ENCODE measurements around the gene DENND4C. TPM values are rescaled to one million over a fixed set of nuclear protein-coding genes. Genes with fewer than 3 reads are reported as not detected.

DENND4C gene
- total RNA-seq, 1 experiment from 2014 or later: 40.1 TPM

DNA sequence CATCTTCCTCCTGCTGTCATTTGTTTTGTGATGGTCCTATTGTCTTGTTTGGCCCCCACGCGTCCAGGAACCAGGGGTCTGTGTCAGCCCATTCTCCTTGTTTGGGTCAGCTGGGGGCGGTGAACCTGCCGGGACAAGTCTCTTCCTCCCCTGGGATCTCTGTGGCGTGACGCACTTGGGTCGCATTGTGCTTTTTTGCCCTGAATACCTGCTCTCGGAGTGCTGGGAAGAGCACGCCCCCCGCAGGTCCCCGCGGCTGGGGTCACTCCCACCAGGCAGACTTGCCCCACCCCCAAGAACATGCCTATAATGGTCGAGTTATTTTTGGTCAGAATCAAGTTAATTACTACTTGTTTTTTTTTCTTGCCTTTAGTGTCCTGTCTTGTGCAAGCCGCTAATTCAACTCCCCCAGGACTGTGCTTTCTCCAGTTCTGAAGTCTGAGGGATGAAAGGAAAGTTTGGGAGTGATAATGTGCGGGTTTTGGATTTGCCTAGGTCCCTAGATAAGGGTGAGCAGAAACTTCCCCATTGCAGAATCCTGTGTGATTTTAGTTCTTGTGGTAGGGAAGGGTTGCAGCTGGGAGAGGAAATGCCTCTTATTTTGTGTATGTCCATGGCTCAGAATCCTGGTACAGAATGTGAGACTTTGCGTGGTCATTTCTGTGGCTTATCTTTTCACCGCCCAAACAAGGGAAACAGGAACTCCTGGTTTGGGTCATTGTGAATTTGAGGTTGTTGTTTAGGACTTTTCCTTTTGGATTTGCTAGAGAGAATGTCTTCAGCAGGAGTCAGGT lies 179.1 kb downstream of the DENND4C start:
- no peaks in the 10 kb centered on the region for H3K27me3 ChIP-seq (replicated peaks; ENCODE audit: control insufficient read depth, insufficient read depth, low read length)
- H3K4me1 Mint-ChIP-seq (ENCODE audit: low read depth, unreplicated experiment): no peaks in the 10 kb centered on the region
- BruUV-seq (replicated peaks): TSS peak; percentile 41
- peak; percentile 36 to 45 for DNase-seq
- peaks cover 12% of the 10 kb centered on the region; the same call in 1 of the 2 replicates for H3K4me1 ChIP-seq
- intact Hi-C loops (cut with micrococcal nuclease; ENCODE audit: unreplicated experiment): loop anchor here (2.0 to 5.0 kb wide), 2 partner anchors 37 to 47 kb away; no protein-coding TSS in a partner anchor
- TF ChIP-seq, protein P1, sequence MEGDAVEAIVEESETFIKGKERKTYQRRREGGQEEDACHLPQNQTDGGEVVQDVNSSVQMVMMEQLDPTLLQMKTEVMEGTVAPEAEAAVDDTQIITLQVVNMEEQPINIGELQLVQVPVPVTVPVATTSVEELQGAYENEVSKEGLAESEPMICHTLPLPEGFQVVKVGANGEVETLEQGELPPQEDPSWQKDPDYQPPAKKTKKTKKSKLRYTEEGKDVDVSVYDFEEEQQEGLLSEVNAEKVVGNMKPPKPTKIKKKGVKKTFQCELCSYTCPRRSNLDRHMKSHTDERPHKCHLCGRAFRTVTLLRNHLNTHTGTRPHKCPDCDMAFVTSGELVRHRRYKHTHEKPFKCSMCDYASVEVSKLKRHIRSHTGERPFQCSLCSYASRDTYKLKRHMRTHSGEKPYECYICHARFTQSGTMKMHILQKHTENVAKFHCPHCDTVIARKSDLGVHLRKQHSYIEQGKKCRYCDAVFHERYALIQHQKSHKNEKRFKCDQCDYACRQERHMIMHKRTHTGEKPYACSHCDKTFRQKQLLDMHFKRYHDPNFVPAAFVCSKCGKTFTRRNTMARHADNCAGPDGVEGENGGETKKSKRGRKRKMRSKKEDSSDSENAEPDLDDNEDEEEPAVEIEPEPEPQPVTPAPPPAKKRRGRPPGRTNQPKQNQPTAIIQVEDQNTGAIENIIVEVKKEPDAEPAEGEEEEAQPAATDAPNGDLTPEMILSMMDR (IDR thresholded peaks at IDR 0.05; ENCODE audit: insufficient read depth in 1 of 2, low read depth in 1 of 2, low read length in 1 of 2, severe bottlenecking in 1 of 2, unreplicated experiment in 1 of 2): no peak
- H3K9me3 ChIP-seq: no peaks in the 10 kb centered on the region
- H3K4me3 Mint-ChIP-seq (ENCODE audit: unreplicated experiment): peak overlapping the region; percentile 96
- CTCF ChIA-PET: interaction anchor here (1.1 kb wide), 1 partner anchor 55 kb away, joined by 4 read pairs; no protein-coding TSS in a partner anchor
- H3K9me3 Mint-ChIP-seq (ENCODE audit: unreplicated experiment): no peaks in the 10 kb centered on the region
- peak overlapping the region; percentile 48 for H3K4me3 ChIP-seq (ENCODE audit: low read depth, low read length)
- H3K27ac Mint-ChIP-seq (ENCODE audit: unreplicated experiment): peak overlapping the region; percentile 55
- POLR2A ChIA-PET: no interaction called here
- H3K27me3 Mint-ChIP-seq (ENCODE audit: insufficient read depth, unreplicated experiment): no peaks in the 10 kb centered on the region
- H3K36me3 Mint-ChIP-seq (ENCODE audit: insufficient read depth, unreplicated experiment): no peaks in the 10 kb centered on the region
- no peaks in the 10 kb centered on the region for H3K36me3 ChIP-seq (ENCODE audit: control insufficient read depth, insufficient read depth, low read length)

DNA sequence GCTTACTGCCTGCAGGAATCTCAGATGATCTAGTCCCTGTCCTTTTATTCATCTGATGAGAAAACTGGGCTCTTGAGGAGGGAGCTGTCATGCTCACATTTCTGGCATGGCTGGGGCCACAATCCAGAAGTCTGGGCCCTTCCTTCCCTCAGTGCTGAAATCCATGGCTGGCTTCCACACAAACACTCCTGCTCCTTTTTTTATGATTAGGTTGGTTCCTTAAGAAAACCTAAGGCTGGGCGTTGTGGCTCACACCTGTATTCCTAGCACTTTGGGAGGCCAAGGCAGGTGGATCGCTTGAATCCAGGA lies 179.7 kb downstream of the DENND4C start:
- CTCF ChIA-PET: interaction anchor here (1.5 kb wide), 1 partner anchor 55 kb away, joined by 4 read pairs; no protein-coding TSS in a partner anchor
- Histone ChIP-seq H3K4me1 (peaks cover 6% of the 10 kb centered on the region; the same call in 1 of the 2 replicates), H3K27me3 (replicated peaks; ENCODE audit: control insufficient read depth, insufficient read depth, low read length) (no peaks in the 10 kb centered on the region), H3K36me3 (ENCODE audit: control insufficient read depth, insufficient read depth, low read length) (no peaks in the 10 kb centered on the region), H3K4me3 (ENCODE audit: low read depth, low read length) (no peak overlapping the region), H3K9me3 (no peaks in the 10 kb centered on the region)
- POLR2A ChIA-PET: no interaction called here
- no peaks in the 10 kb centered on the region for H3K27me3 Mint-ChIP-seq (ENCODE audit: insufficient read depth, unreplicated experiment)
- H3K4me1 Mint-ChIP-seq (ENCODE audit: low read depth, unreplicated experiment): no peaks in the 10 kb centered on the region
- intact Hi-C loops (cut with micrococcal nuclease; ENCODE audit: unreplicated experiment): no loop called here
- H3K9me3 Mint-ChIP-seq (ENCODE audit: unreplicated experiment): no peaks in the 10 kb centered on the region
- TF ChIP-seq, protein P1 (IDR thresholded peaks at IDR 0.05; ENCODE audit: insufficient read depth in 1 of 2, low read depth in 1 of 2, low read length in 1 of 2, severe bottlenecking in 1 of 2, unreplicated experiment in 1 of 2): no peak
- no peak for DNase-seq
- BruUV-seq (replicated peaks): no TSS peak
- no peaks in the 10 kb centered on the region for H3K36me3 Mint-ChIP-seq (ENCODE audit: insufficient read depth, unreplicated experiment)
- H3K4me3 Mint-ChIP-seq (ENCODE audit: unreplicated experiment): peak overlapping the region; percentile 96
- H3K27ac Mint-ChIP-seq (ENCODE audit: unreplicated experiment): no peak overlapping the region

DNA sequence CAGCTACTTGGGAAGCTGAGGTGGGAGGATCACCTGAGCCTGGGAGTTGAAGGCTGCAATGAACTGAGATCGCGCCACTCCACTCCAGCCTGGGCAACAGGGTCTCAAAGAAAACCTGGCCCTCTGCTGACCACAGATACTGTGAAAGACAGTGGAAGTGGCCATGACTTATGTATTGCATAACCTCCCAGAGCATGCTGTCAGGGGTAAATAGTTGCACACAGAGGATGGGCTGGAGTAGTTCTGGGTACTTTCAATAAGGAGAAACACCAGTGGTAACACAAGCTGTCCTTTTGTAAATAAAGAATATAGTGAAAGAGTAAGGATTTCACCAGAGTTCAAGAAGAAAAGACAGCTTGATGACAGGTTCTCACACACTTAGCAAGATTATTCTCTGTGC lies 180.1 kb downstream of the DENND4C start:
- DNase-seq: no peak
- Histone ChIP-seq H3K36me3 (ENCODE audit: control insufficient read depth, insufficient read depth, low read length) (no peaks in the 10 kb centered on the region), H3K9me3 (no peaks in the 10 kb centered on the region), H3K4me3 (ENCODE audit: low read depth, low read length) (no peak overlapping the region), H3K27me3 (replicated peaks; ENCODE audit: control insufficient read depth, insufficient read depth, low read length) (no peaks in the 10 kb centered on the region), H3K4me1 (peaks cover 6% of the 10 kb centered on the region; the same call in 1 of the 2 replicates)
- Mint-ChIP-seq H3K4me1 (ENCODE audit: low read depth, unreplicated experiment) (no peaks in the 10 kb centered on the region), H3K27ac (ENCODE audit: unreplicated experiment) (no peak overlapping the region), H3K9me3 (ENCODE audit: unreplicated experiment) (no peaks in the 10 kb centered on the region), H3K27me3 (ENCODE audit: insufficient read depth, unreplicated experiment) (no peaks in the 10 kb centered on the region), H3K36me3 (ENCODE audit: insufficient read depth, unreplicated experiment) (no peaks in the 10 kb centered on the region), H3K4me3 (ENCODE audit: unreplicated experiment) (no peak overlapping the region)
- ChIA-PET CTCF (interaction anchor here (1.5 kb wide), 1 partner anchor 54 kb away, joined by 4 read pairs; no protein-coding TSS in a partner anchor), POLR2A (no interaction called here)
- intact Hi-C loops (cut with micrococcal nuclease; ENCODE audit: unreplicated experiment): no loop called here
- BruUV-seq (replicated peaks): no TSS peak
- TF ChIP-seq, protein P1 (IDR thresholded peaks at IDR 0.05; ENCODE audit: insufficient read depth in 1 of 2, low read depth in 1 of 2, low read length in 1 of 2, severe bottlenecking in 1 of 2, unreplicated experiment in 1 of 2): no peak

Data from Caco-2 (cell line).